OCI-M2 (cell line): ENCODE results near the gene PLCXD3.
"Not testable (repeated sequence)": the region's sequence is repeated elsewhere in the genome, so short reads cannot be mapped to it uniquely, and the experiment has no call there.

Experiments
- DNase-seq: peaks from one replicate; lab custom pipeline; 2025; ENCODE audit not compliant: unreplicated experiment; lab: John Stamatoyannopoulos, UW

Gene PLCXD3

DNA sequence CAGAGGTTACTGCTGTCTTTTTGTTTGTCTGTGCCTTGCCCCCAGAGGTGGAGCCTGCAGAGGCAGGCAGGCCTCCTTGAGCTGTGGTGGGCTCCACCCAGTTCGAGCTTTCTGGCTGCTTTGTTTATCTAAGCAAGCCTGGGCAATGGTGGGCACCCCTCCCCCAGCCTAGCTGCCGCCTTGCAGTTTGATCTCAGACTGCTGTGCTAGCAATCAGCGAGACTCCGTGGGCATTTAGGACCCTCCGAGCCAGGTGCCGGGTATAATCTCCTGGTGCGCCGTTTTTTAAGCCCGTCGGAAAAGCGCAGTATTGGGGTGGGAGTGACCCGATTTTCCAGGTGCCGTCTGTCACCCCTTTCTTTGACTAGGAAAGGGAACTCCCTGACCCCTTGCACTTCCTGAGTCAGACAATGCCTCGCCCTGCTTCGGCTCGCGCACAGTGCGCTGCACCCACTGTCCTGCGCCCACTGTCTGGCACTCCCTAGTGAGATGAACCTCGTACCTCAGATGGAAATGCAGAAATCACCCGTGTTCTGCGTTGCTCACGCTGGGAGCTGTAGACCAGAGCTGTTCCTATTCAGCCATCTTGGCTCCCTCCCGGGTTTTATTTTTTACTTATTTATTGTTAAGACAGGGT, 16.8 kb downstream of the PLCXD3 start:
- DNase-seq, result not testable (repeated sequence)

DNA sequence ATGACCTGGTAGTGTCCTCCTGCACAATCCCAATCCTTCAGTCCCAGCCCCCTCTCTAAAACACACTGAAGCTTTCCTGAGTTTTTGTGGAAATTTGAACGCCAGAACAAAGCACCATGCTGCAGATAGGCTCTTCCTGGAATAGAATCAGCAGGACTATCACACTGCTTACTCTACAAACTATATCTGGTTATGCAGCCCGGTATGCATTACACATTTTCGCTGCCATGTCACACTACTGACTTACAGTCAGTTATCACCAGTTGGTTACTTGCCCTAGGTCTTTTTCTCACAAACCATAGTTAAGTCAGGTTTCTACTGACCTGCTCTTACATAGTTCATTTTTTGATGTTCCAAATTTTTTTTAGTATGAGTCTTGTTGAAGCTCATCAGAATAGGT, 24.9 kb downstream of the PLCXD3 start:
- no peak for DNase-seq

DNA sequence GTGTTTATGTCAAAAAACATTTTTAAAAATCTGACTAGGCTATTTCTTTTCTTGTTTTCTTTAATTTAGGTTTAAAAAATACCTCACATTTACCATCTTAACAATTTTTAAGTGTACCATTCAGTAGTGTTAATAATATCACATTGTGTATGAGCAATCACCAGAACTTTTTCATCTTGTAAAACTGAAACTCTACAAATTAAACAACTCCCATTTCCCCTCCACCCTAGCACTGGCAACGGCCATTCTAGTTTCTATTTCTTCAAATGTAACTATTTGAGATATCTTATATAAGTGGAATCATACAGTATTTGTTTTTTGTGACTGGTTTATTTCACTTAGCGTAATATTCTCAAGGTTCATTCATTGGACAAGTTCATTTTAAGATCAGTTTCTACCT, 27.7 kb downstream of the PLCXD3 start:
- no peak for DNase-seq

- DNase-seq, result no peak
Measured at GRCh38 chr5:41482173-41482572, 28.2 kb downstream of the PLCXD3 start.

DNA sequence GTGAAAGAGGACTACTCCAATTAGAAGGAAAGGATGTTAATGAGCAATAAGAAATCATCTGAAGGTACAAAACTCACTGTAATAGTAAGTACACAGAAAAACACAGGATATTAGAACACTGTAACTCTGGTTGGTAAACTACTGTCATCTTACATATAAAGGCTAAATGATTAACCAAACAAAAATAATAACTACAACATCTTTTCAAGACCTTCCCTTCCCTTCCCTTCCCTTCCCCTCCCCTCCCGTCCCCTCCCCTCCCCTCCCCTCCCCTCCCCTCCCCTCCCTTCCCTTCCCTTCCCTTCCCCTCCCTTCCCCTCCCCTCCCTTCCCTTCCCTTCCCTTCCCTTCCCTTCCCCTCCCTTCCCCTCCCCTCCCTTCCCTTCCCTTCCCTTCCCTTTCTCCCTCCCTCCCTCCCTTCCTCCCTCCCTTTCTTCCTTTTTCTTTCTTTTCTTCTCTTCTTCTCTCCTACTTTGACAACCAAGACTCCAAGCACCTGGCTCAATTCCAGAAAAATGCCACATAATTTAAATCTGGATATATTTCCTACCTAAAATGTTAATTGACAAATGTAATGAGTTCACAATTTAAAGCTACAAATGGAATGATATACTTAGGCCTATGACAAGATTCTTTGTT, 38.7 kb downstream of the PLCXD3 start:
- DNase-seq, result not testable (repeated sequence)

- DNase-seq, result no peak
Measured at GRCh38 chr5:41465493-41466171, 44.8 kb downstream of the PLCXD3 start.

DNA sequence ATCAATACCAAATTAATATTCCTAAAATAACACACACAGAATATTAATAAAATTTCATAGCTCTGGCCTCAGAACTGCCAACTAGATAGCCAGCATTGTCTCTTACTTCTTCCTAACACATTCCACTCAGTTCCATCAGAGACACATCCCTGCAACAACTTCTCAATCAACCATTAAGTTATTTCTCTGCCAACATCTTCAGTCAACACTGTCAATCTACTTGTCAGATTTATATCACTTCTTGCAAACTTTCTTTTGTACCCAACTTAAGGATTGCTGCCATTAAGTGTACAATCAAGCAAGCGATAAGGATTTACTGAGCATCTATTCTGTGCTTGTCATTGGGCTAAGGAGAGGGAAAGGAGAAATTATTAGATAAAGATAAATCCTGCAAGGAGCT, 50.8 kb downstream of the PLCXD3 start:
- no peak for DNase-seq

DNA sequence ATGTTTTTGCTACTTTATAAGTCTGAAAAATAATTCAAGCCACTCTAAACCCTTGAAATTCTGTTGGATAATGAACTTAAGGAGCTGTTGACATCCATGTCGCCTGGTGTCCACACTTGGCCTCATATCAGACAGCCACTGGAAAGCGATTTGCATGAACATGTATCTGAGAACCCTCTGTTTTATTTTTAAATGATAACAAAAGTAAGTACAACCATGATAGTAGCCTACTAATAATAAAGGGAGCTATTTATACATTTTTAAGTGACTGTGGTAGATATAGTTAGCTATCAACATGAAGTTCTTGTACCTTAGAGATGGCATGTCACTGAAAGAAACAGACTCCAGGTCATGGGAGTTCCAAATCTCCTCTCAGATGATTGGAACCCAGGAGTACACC, 53.3 kb downstream of the PLCXD3 start:
- DNase-seq, result no peak

- DNase-seq, result no peak
Measured at GRCh38 chr5:41452506-41452905, 57.9 kb downstream of the PLCXD3 start.

- no peak for DNase-seq
Measured at GRCh38 chr5:41447650-41448510, 62.5 kb downstream of the PLCXD3 start.

- no peak for DNase-seq
Measured at GRCh38 chr5:41445937-41446563, 64.4 kb downstream of the PLCXD3 start.

DNA sequence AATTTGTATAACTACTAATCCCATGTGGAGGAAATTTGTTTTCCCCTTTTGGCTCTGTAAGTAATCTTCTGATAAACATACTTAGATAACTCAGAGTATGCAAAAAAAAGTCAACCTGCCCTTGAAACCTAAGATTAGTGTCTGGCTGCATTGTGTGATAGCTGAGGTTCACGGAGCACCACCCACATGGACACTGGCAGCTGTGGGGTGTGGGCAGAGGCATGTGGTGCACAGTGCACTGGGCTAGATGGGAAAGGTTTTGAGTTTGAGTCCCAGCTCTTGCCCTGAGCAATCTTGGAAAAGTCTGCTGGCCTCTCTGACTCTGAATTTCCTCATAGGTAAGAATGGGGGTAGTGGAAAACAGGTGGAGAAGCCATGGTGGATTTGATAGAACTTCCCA, 75.1 kb downstream of the PLCXD3 start:
- no peak for DNase-seq

DNA sequence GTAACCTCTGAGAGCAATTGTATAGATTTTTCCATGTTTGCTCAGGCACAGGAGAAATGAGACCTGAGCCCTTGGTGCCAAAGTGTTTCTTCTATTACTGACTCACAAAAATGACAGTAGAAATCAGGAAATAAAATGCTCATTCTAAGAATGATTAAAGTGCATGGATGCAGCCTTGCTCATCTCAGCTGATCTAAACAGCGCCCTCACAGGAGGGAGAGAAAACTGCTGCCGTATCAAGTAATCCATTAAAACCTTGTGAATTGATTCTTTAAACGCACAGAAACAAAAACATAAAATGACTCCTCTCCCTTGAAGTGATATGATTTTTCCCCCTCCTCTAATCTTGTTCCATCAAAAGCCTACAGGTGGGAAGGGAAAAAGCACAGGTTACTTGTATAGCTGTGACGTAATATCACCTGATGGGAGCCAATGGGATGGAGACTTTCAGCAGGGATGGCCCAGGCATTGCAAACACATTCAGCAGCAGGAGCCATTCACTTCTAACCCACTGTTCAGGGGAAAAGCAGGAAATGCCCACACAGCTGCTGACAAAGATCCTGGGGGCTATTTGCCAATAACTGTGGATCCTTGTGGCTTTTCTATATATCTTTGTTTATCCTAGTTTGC, 76.7 kb downstream of the PLCXD3 start:
- no peak for DNase-seq

GRCh38 chr5:41432481-41433253, 77.7 kb downstream of the PLCXD3 start:
- no peak for DNase-seq

DNA sequence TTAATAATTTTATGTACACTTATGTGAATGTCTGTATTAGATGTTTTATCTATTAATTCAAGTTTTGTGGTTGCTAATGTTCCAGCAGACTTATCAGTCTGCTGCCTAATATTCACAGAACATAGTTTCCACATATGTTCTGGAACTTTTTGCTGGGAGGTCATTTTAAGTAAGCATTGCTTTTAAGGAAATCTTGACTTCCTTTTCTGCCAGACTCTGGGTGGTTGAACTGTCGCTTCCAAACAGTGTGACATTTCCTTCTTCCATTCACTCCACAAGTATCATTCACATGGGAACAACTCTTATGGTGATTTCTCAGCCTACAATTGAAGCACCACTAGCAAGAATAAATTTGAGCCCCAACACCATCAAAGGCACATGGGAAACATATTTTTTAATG, 82.9 kb downstream of the PLCXD3 start:
- DNase-seq, result no peak

DNA sequence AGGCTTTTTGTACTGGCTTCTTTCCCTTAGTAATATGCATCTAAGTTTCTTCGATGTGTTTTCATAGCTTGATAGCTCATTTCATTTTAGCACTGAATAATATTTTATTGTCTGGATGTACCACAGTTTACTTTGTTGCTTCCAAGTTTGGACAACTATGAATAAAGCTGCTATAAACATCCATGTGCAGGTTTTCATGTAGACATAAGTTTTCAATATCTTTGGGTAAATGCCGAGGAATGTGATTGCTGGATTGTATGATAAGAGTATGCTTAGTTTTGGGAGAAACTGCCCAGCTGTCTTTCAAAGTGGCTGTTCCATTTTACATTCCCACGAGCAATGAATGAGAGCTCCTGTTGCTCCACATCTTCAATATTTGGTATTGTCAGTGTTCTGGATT, 84.7 kb downstream of the PLCXD3 start:
- no peak for DNase-seq

- DNase-seq, result no peak
Measured at GRCh38 chr5:41420492-41421067, 89.8 kb downstream of the PLCXD3 start.

- DNase-seq, result no peak
Measured at GRCh38 chr5:41418220-41419031, 92.0 kb downstream of the PLCXD3 start.

- DNase-seq, result no peak
Measured at GRCh38 chr5:41416336-41416735, 94.1 kb downstream of the PLCXD3 start.
